GM23248 (cell line): Measurements from ENCODE around the gene RDH8. TPM values are rescaled to one million over a fixed set of nuclear protein-coding genes. Genes with fewer than 3 reads are reported as not detected.
A peak's percentile ranks its signal among the peaks of the same experiment; 100 is the strongest.

Experiments used
- DNase-seq: peaks from one replicate; pipeline ENCODE4 v3.0.0-alpha.2; 2015
- H2AFZ ChIP-seq: fragments of 200-600 bp; sonication (generic); 2 replicates; pipeline ENCODE4 v1.6.1; 2016; ENCODE audit warnings: antibody characterized with exemption
- H3F3A ChIP-seq: fragments of 200-600 bp; sonication (generic); 2 replicates; pipeline ENCODE4 v1.6.1; 2016; ENCODE audit warnings: mild to moderate bottlenecking, antibody characterized with exemption, mixed run types; ENCODE audit not compliant: insufficient read depth
- H3K27ac ChIP-seq: fragments of 200-600 bp; sonication (generic); 2 replicates; pipeline ENCODE4 v1.5.1; 2016; ENCODE audit warnings: mild to moderate bottlenecking
- H3K27me3 ChIP-seq: fragments of 200-600 bp; sonication (generic); replicated peaks from 2 replicates; pipeline ENCODE4 v1.6.1; 2016; ENCODE audit warnings: mild to moderate bottlenecking; ENCODE audit not compliant: insufficient read depth
- H3K36me3 ChIP-seq: fragments of 200-600 bp; sonication (generic); 2 replicates; pipeline ENCODE4 v1.6.1; 2016; ENCODE audit warnings: low read depth, mild to moderate bottlenecking
- H3K4me1 ChIP-seq: fragments of 200-600 bp; sonication (generic); 2 replicates; pipeline ENCODE4 v1.6.1; 2016; ENCODE audit warnings: mild to moderate bottlenecking; ENCODE audit not compliant: insufficient read depth
- H3K4me2 ChIP-seq: fragments of 200-600 bp; sonication (generic); one replicate; pipeline ENCODE4 v1.6.1; 2016; ENCODE audit warnings: mild to moderate bottlenecking; ENCODE audit not compliant: unreplicated experiment
- H3K4me3 ChIP-seq: fragments of 200-600 bp; sonication (generic); 2 replicates; pipeline ENCODE4 v1.5.1; 2016; ENCODE audit warnings: mild to moderate bottlenecking
- H3K79me2 ChIP-seq: fragments of 200-600 bp; sonication (generic); 2 replicates; pipeline ENCODE4 v1.6.1; 2016; ENCODE audit warnings: mild to moderate bottlenecking; ENCODE audit not compliant: insufficient read depth
- H3K9ac ChIP-seq: fragments of 200-600 bp; sonication (generic); 2 replicates; pipeline ENCODE4 v1.6.1; 2016; ENCODE audit warnings: mild to moderate bottlenecking
- H3K9me2 ChIP-seq: fragments of 200-600 bp; sonication (generic); 2 replicates; pipeline ENCODE4 v1.6.1; 2016; ENCODE audit warnings: mixed run types, mild to moderate bottlenecking, moderate library complexity; ENCODE audit not compliant: insufficient read depth
- H3K9me3 ChIP-seq: fragments of 200-600 bp; sonication (generic); one replicate; pipeline ENCODE4 v1.6.1; 2017; ENCODE audit warnings: low read depth
- H4K20me1 ChIP-seq: fragments of 200-600 bp; sonication (generic); 2 replicates; pipeline ENCODE4 v1.6.0; 2016; ENCODE audit not compliant: insufficient read depth
- EZH2 ChIP-seq: fragments of 200-600 bp; sonication (generic); IDR thresholded peaks from 2 replicates; pipeline ENCODE4 v1.6.1; 2018; ENCODE audit warnings: antibody characterized with exemption, mild to moderate bottlenecking; ENCODE audit not compliant: insufficient read depth, poor library complexity, severe bottlenecking
- EZH2phosphoT487 ChIP-seq: fragments of 200-600 bp; sonication (generic); IDR thresholded peaks from 2 replicates; pipeline ENCODE4 v1.6.1; 2018; ENCODE audit warnings: antibody characterized with exemption, moderate library complexity, mild to moderate bottlenecking, low read depth; ENCODE audit not compliant: insufficient read depth
- WGBS, 2 experiments: methylation state at CpG; one replicate each; pipeline ENCODE4 v1.1.6; 2015 to 2017; ENCODE audit warnings: low lambda C conversion rate in 2 of 2, low coverage in 1 of 2; ENCODE audit errors: missing lambda C conversion rate in 2 of 2; 5-methylcytosine and 5-hydroxymethylcytosine counted together
- in situ Hi-C: fragments of 300-500 bp; cut with MboI; formaldehyde crosslinking; loops from 2 replicates; pipeline ENCODE4 v1.15.0; 2020
- polyA plus RNA-seq: library from polyadenylated mRNA; unstranded; fragments of >200 nt; fragmentation: Nextera tagmentation; extraction: Ambion mirVana; gene quantifications from 2 replicates; pipeline ENCODE4 v1.2.1, GENCODE V29; 2016
- total RNA-seq: library from RNA; depleted of rRNA; stranded (reverse); fragments of >200 nt; shearing (Covaris generic); gene quantifications from 2 replicates; pipeline ENCODE4 v1.2.3, GENCODE V29; 2014

The RDH8 gene
- total and polyA plus RNA-seq, 2 experiments from 2014 or later: 0.19 to 0.97 TPM

DNA sequence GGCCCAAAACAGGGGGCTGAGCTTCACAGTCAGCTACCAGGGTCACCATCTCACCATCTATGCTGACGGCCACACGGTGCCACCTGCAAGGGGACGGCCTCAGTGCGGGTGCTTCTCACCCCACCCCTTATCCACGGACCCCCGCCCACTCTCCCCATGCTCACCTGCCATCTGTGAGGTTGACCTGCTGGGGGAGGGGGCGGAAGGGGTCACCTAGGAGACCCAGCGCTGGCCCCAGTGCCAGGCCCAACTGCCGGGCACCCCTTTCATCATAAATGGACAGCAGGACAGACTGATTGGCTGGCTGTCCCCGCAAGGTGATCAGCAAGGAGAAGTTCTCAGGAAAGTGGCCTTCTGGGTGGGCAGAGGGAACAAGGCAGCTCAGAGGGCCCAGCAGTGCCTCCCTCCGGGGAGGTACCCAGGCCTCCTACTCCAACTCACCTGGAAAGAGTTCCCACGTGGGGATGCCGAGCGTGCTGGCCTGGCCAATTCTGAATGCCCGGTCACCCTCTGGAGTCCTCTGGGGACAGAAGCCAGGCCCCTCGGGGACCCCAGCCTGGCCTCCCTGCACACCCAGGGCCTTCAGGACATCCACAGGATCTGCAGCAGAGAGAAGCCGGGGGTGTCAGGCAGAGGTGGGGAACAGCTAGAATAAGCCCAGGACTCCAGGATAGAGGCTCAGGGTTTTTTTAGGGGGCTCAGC is 7.5 kb upstream of the RDH8 start:
- no peak for DNase-seq
- Histone ChIP-seq H3K4me1 (peaks cover 27% of the 10 kb centered on the region), H3K79me2 (no peaks in the 10 kb centered on the region), H3K9me3 (no peaks in the 10 kb centered on the region), H3K27me3 (no peaks in the 10 kb centered on the region), H3K9me2 (no peaks in the 10 kb centered on the region), H3K4me3 (no peak overlapping the region), H3K27ac (peak overlapping the region; percentile 79), H4K20me1 (no peaks in the 10 kb centered on the region), H3K4me2 (no peak overlapping the region), H3K36me3 (no peaks in the 10 kb centered on the region), H3F3A (peaks cover 12% of the 10 kb centered on the region), H2AFZ (no peak overlapping the region), H3K9ac (peak overlapping the region; percentile 89)
- TF ChIP-seq EZH2: no peak
- no peak for TF ChIP-seq EZH2phosphoT487
- in situ Hi-C loops: no loop called here
- 51 to 63% methylated on average over 16 of the region's 17 CpGs for WGBS, 2 experiments

DNA sequence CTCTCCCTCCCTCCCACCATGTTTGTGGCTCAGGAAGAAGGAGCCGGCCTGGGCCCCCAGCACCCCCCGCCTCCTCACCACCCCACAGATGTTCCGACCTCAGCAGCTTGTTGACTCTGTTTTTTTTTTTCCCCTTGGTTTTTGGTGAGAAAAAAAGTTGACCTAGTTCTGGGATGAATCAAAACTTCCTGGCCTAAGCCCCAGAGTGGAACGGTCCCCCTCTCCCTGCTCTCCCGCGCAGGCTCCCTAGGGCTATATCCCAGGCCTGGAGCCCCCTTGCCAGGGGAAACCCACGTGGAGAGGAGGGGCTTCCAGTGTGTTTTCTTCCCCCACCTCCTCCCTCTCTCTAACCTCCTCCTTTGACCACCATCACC is 7.0 kb upstream of the RDH8 start:
- H4K20me1 ChIP-seq: no peaks in the 10 kb centered on the region
- TF ChIP-seq EZH2phosphoT487 (no peak), EZH2 (no peak)
- no peaks in the 10 kb centered on the region for H3K9me3 ChIP-seq
- peaks cover 27% of the 10 kb centered on the region for H3K4me1 ChIP-seq
- WGBS, 2 experiments: 28 to 44% methylated on average over 5 to 7 of the region's 7 CpGs
- H3K9me2 ChIP-seq: no peaks in the 10 kb centered on the region
- H3K27me3 ChIP-seq: no peaks in the 10 kb centered on the region
- H3K36me3 ChIP-seq: no peaks in the 10 kb centered on the region
- H3K27ac ChIP-seq: peak overlapping the region; percentile 79
- no peak overlapping the region for H2AFZ ChIP-seq
- H3K4me2 ChIP-seq: no peak overlapping the region
- in situ Hi-C loops: no loop called here
- H3K9ac ChIP-seq: peak overlapping the region; percentile 89
- no peaks in the 10 kb centered on the region for H3K79me2 ChIP-seq
- peaks cover 12% of the 10 kb centered on the region for H3F3A ChIP-seq
- peak; percentile 86 for DNase-seq
- no peak overlapping the region for H3K4me3 ChIP-seq

DNA sequence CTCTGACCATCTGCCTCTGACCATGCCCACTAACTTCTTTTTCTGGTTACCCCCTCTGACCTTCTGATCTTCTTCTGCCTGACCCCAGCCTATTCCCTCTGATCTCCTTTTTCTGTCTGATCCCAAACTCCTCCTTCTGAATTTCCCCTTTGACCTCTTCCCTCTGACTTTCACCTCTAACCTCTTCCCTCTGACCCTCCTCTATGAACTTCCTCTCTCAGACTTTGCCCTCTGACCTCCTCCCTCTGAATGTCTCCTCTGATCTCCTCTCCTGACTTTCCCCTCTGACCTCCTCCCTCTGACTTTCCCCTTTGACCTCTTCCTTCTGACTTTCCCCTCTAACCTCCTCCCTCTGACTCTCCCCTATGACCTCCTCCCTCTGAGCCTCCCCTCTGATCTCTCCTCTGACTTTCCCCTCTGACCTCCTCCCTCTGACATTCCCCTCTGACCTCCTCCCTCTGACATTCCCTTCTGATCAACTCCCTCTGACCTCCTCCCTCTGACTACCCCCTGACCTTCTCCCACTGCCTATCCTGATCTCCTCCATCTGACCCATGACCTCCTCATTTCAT is 6.4 kb upstream of the RDH8 start:
- in situ Hi-C loops: no loop called here
- Histone ChIP-seq H3K4me2 (peak overlapping the region; percentile 1), H3K9ac (peak overlapping the region; percentile 89)

GRCh38 chr19:10007371-10008183 is 5.7 kb upstream of the RDH8 start:
- in situ Hi-C loops: no loop called here
- 11 to 14% methylated on average over 9 to 13 of the region's 13 CpGs for WGBS, 2 experiments
- Histone ChIP-seq H3K36me3 (no peaks in the 10 kb centered on the region), H3K9me2 (no peaks in the 10 kb centered on the region), H3K9ac (peak overlapping the region; percentile 89), H4K20me1 (no peaks in the 10 kb centered on the region), H3K27me3 (no peaks in the 10 kb centered on the region), H3F3A (peaks cover 12% of the 10 kb centered on the region), H3K4me2 (peak overlapping the region; percentile 52), H3K79me2 (no peaks in the 10 kb centered on the region), H3K9me3 (no peaks in the 10 kb centered on the region), H3K27ac (peak overlapping the region; percentile 79), H2AFZ (no peak overlapping the region), H3K4me1 (peaks cover 27% of the 10 kb centered on the region), H3K4me3 (peak overlapping the region; percentile 7)
- DNase-seq: peak; percentile 80
- TF ChIP-seq EZH2phosphoT487: 0 out of 2 replicates have a peak, but pooled peaks have one; percentile 38
- no peak for TF ChIP-seq EZH2

More for the DNA sequence above, 6.4 kb upstream of the RDH8 start:
- Histone ChIP-seq H3K9me2 (no peaks in the 10 kb centered on the region), H3K79me2 (no peaks in the 10 kb centered on the region), H3F3A (peaks cover 12% of the 10 kb centered on the region), H3K36me3 (no peaks in the 10 kb centered on the region), H2AFZ (no peak overlapping the region), H3K4me1 (peaks cover 27% of the 10 kb centered on the region), H4K20me1 (no peaks in the 10 kb centered on the region), H3K27ac (peak overlapping the region; percentile 79), H3K27me3 (no peaks in the 10 kb centered on the region), H3K4me3 (no peak overlapping the region), H3K9me3 (no peaks in the 10 kb centered on the region)
- TF ChIP-seq EZH2 (no peak), EZH2phosphoT487 (no peak)
- no peak for DNase-seq
